ENCODE results near the gene ZNF492. TPM values are rescaled to one million over a fixed set of nuclear protein-coding genes. Genes with fewer than 3 reads are reported as not detected.
"Not testable (repeated sequence)": the region's sequence is repeated elsewhere in the genome, so short reads cannot be mapped to it uniquely, and the experiment has no call there.

Gene ZNF492
- total RNA-seq, 2 donors from 2014 or later, result not detected

- Histone ChIP-seq H3K4me3 (peak overlapping the region; percentile 61), H3K27me3 (replicated peaks; ENCODE audit: insufficient read depth) (no peaks in the 10 kb centered on the region), H3K27ac (no peak overlapping the region), H3K36me3 (no peaks in the 10 kb centered on the region), H3K4me1 (ENCODE audit: control insufficient read depth in 1 of 2, low read depth in 2 of 2) (no peaks in the 10 kb centered on the region), H3K9me3 (no peaks in the 10 kb centered on the region)
- DNase-seq (ENCODE audit: low spot score) (no peak), ATAC-seq (ENCODE audit: insufficient number of reproducible peaks, low FRiP score, low read depth) (no peak)
- TF ChIP-seq CTCF (IDR thresholded peaks at IDR 0.05), result no peak
Measured at GRCh38 chr19:22623841-22624221, 10.3 kb upstream of the ZNF492 start.

- Histone ChIP-seq H3K36me3 (no peaks in the 10 kb centered on the region), H3K9me3 (no peaks in the 10 kb centered on the region), H3K4me3 (no peak overlapping the region), H3K4me1 (ENCODE audit: control insufficient read depth in 1 of 2, low read depth in 2 of 2) (no peaks in the 10 kb centered on the region), H3K27me3 (replicated peaks; ENCODE audit: insufficient read depth) (no peaks in the 10 kb centered on the region), H3K27ac (no peak overlapping the region)
- DNase-seq (ENCODE audit: low spot score), result no peak
- no peak for ATAC-seq (ENCODE audit: insufficient number of reproducible peaks, low FRiP score, low read depth)
- TF ChIP-seq CTCF (IDR thresholded peaks at IDR 0.05), result no peak
Measured at GRCh38 chr19:22625266-22626035, 8.7 kb upstream of the ZNF492 start.

GRCh38 chr19:22627526-22627925 is 6.6 kb upstream of the ZNF492 start:
- DNase-seq (ENCODE audit: low spot score), result no peak
- no peak for ATAC-seq (ENCODE audit: insufficient number of reproducible peaks, low FRiP score, low read depth)

GRCh38 chr19:22628401-22628800 is 5.7 kb upstream of the ZNF492 start:
- H3K9me3 ChIP-seq, result no peaks in the 10 kb centered on the region
- no peak overlapping the region for H3K4me3 ChIP-seq
- H3K4me1 ChIP-seq (ENCODE audit: control insufficient read depth in 1 of 2, low read depth in 2 of 2), result no peaks in the 10 kb centered on the region
- no peaks in the 10 kb centered on the region for H3K27me3 ChIP-seq (replicated peaks; ENCODE audit: insufficient read depth)
- no peak for DNase-seq (ENCODE audit: low spot score)
- no peaks in the 10 kb centered on the region for H3K36me3 ChIP-seq
- H3K27ac ChIP-seq, result no peak overlapping the region
- TF ChIP-seq CTCF (IDR thresholded peaks at IDR 0.05), result no peak
- no peak for ATAC-seq (ENCODE audit: insufficient number of reproducible peaks, low FRiP score, low read depth)

More at GRCh38 chr19:22627526-22627925, 6.6 kb upstream of the ZNF492 start:
- H3K9me3 ChIP-seq, result no peaks in the 10 kb centered on the region
- no peaks in the 10 kb centered on the region for H3K36me3 ChIP-seq
- TF ChIP-seq CTCF (IDR thresholded peaks at IDR 0.05), result no peak
- no peak overlapping the region for H3K4me3 ChIP-seq
- H3K27ac ChIP-seq, result no peak overlapping the region
- no peaks in the 10 kb centered on the region for H3K27me3 ChIP-seq (replicated peaks; ENCODE audit: insufficient read depth)
- no peaks in the 10 kb centered on the region for H3K4me1 ChIP-seq (ENCODE audit: control insufficient read depth in 1 of 2, low read depth in 2 of 2)

GRCh38 chr19:22634450-22634827 is 315 bp downstream of the ZNF492 start:
- ATAC-seq (ENCODE audit: insufficient number of reproducible peaks, low FRiP score, low read depth) (no peak), DNase-seq (ENCODE audit: low spot score) (no peak)
- Histone ChIP-seq H3K36me3 (no peaks in the 10 kb centered on the region), H3K4me3 (peak overlapping the region; percentile 75), H3K4me1 (ENCODE audit: control insufficient read depth in 1 of 2, low read depth in 2 of 2) (peaks cover 0 to 3% of the 10 kb centered on the region in 2 donors), H3K27ac (no peak overlapping the region), H3K27me3 (replicated peaks; ENCODE audit: insufficient read depth) (no peaks in the 10 kb centered on the region), H3K9me3 (no peaks in the 10 kb centered on the region)
- no peak for TF ChIP-seq CTCF (IDR thresholded peaks at IDR 0.05)

GRCh38 chr19:22685493-22685892 is 51.4 kb downstream of the ZNF492 start:
- DNase-seq (ENCODE audit: low spot score); H3K36me3 ChIP-seq; H3K4me3 ChIP-seq; H3K27me3 ChIP-seq (replicated peaks; ENCODE audit: insufficient read depth); H3K4me1 ChIP-seq (ENCODE audit: control insufficient read depth in 1 of 2, low read depth in 2 of 2); ATAC-seq (ENCODE audit: insufficient number of reproducible peaks, low FRiP score, low read depth); H3K27ac ChIP-seq: not testable (repeated sequence)
- peaks cover 14% of the 10 kb centered on the region for H3K9me3 ChIP-seq

- H3K27me3 ChIP-seq (replicated peaks; ENCODE audit: insufficient read depth); H3K9me3 ChIP-seq; H3K27ac ChIP-seq; H3K36me3 ChIP-seq; H3K4me3 ChIP-seq; DNase-seq (ENCODE audit: low spot score); H3K4me1 ChIP-seq (ENCODE audit: control insufficient read depth in 1 of 2, low read depth in 2 of 2); ATAC-seq (ENCODE audit: insufficient number of reproducible peaks, low FRiP score, low read depth): not testable (repeated sequence)
Measured at GRCh38 chr19:22702661-22703060, 68.5 kb downstream of the ZNF492 start.

- H3K4me1 ChIP-seq (ENCODE audit: control insufficient read depth in 1 of 2, low read depth in 2 of 2); H3K27me3 ChIP-seq (replicated peaks; ENCODE audit: insufficient read depth); H3K9me3 ChIP-seq; H3K27ac ChIP-seq; DNase-seq (ENCODE audit: low spot score); H3K36me3 ChIP-seq; H3K4me3 ChIP-seq; ATAC-seq (ENCODE audit: insufficient number of reproducible peaks, low FRiP score, low read depth): not testable (repeated sequence)
Measured at GRCh38 chr19:22703096-22703495, 69.0 kb downstream of the ZNF492 start.

Measured in thoracic aorta (tissue), 2 donors.